Stimulated activated CD8-positive, alpha-beta memory T cell treated with anti-CD3 and anti-CD28 coated beads, Interleukin-12 subunit alpha, Interleukin-12 subunit beta, amount 100 ng/mL, for 4 hours (primary cell): ENCODE data around the gene ECEL1.
"Not testable (repeated sequence)": the region's sequence is repeated elsewhere in the genome, so short reads cannot be mapped to it uniquely, and the experiment has no call there.

ENCODE experiments used
- DNase-seq: peaks from one replicate; pipeline ENCODE4 v3.0.0-alpha.2; 2020; ENCODE audit warnings: low read depth

The ECEL1 gene

DNA sequence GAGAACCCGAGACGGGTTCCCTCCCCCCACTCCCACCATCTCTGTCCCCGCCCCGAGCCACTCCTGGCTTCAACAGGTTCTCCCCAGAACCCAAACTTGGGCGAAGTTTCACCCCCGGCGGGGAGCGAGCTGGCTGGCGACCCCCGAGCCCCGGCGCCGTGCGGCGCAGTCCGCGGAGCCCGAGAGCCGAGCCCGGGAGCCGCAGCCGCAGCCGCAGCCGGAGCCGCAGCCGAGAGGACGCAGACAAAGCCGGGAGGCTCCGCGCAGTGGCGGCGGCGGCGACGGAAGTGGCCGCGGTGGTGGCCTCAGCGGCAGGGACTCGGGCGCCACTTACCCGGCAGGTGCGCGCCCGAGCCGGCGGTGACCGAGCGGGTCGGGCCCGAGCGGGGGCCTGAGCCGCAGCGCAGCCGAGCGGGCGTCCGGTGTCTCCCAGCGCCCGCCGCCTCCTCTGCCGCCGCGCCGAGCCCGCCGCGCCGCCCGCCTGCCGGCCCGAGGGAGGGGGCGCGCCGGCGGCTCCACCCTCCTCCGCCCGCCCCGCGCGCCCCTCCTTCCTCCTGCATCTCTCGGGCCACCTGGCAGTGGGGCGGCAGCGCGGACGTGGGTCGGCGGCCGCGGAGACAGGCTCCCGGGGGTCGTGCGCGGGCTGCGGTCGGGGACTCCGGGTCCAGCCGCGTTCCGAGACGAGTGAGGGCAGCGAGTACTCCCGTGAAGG, at the start of gene ECEL1:
TSS of gene ECEL1 (minus strand) at position 450 of the 712 bp plus-strand sequence. CDS start 1,181 bp downstream, outside the sequence.
- DNase-seq: no peak

- DNase-seq: no peak
Measured at GRCh38 chr2:232537079-232537478, 49.4 kb upstream of the ECEL1 start.

DNA sequence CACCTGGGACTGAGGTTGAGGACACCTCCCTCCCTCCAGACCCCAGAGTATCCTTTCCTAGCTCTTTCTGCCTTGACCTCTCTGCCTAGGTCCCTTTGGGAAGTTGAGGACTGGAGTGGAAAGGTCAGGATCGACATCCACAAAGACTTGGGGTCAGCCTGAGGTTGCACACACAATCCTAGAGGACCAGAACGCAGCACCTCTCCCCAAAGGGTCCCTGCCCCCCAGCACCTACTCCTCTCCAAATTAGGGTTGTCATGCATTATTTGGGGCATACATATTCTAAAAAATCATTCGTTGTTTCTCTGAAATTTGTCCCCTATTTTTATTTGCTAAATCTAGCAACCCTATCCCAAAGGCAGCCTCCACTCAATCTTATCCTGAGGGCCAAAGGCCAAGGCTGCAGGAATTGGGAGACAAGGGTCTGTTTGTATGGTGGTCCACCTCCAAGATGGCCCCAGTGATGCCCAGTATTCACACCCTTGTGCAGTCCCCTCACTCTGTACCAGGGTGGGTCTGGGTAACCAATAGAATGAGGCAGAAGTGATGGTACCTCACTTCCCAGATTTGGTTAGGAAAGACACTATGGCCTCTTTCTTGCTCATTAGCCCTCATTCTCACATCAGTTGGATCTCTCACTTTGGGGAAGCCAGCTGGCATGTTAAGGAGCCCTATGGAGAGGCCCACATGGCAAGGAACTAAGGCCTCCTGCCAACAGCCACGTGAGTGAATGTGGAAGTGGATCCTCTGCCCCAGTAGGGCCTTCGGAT, 48.3 kb upstream of the ECEL1 start:
- DNase-seq: no peak

GRCh38 chr2:232534940-232535651, 47.5 kb upstream of the ECEL1 start:
- DNase-seq: no peak

DNA sequence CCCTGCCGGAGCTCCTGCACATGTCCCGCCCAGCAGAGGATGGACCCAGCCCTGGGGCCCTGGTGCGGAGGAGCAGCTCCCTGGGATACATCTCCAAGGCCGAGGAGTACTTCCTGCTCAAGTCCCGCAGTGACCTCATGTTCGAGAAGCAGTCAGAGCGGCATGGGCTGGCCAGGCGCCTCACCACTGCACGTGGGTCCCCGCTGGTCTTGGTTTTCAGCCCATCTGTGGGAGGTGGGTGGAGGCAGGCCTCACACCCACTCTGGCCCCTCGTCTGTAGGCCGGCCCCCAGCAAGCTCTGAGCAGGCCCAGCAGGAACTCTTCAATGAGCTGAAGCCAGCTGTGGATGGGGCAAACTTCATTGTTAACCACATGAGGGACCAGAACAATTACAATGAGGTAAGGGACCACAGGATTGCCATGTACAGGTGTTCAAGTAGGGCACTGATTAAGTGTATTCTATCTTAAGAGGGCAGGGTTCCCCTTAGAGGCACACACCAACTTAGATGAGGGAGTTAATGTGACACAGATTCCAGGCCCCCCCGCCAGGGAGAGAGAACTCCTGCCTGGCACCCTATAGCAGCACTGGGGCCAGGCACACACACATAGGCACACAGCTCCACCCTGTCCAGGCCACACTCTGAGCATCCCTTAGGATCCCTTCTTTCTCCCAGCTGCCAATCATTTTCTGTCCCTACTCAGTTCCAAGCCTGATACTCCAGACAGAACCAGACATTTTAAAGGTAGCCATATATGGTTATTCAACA, 46.5 kb upstream of the ECEL1 start:
- DNase-seq: no peak

- DNase-seq: not testable (repeated sequence)
Measured at GRCh38 chr2:232532821-232533220, 45.2 kb upstream of the ECEL1 start.

DNA sequence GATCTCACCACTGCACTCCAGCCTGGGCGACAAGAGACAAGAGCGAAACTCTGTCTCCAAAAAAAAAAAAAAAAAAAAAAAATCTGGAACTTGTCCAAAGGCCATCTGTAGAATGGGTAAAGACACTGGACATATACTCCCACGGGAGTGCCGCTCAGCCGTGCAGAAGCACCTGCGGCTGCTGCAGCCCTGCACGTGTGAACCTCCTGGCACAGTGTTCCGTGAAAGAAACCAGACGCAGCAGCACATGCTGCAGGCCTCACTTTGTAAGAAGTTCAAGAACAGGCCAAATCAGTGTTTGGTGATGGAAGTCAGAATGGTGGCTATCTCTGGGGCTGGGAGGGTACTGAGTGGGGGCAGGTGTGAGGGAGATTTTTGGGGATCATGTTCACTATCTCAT, 44.8 kb upstream of the ECEL1 start:
- DNase-seq: no peak

- DNase-seq: no peak
Measured at GRCh38 chr2:232530626-232531260, 43.1 kb upstream of the ECEL1 start.

GRCh38 chr2:232529806-232530547, 42.3 kb upstream of the ECEL1 start:
- DNase-seq: no peak

DNA sequence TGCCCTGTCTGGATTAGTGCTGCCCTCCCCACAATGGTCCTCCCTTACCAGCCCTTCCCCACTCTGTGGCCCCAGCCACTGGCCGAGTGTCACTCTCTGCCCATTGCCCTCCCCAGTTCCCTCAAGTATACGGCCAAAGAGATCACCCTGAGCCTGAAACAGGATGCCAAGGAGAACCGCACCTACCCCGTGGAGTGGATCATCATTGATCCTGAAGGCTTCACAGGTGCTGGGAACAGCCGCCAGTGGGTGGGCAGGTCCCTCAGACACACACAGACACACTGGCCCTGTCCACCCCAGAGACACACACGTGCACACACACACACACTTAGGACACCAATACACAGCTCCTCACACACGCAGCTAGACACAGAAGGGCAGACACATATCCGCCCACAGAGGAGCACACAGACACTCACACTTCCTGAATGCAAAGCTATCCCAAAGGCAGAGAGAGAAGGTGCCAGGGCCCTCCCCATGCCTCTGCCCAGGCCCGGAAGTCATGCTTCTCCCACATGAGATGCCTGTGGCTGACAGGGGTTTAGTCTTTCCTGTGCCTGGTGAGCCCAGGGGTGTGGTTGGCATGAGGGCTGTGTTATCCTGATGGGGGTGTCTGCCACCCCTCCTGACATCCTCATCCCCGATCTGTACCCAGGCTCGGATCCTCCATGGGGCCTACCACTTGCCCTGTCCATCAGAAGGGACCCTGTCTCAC, 41.3 kb upstream of the ECEL1 start:
- DNase-seq: no peak

GRCh38 chr2:232527905-232528470, 40.4 kb upstream of the ECEL1 start:
- DNase-seq: no peak

- DNase-seq: no peak
Measured at GRCh38 chr2:232526372-232526941, 38.8 kb upstream of the ECEL1 start.

DNA sequence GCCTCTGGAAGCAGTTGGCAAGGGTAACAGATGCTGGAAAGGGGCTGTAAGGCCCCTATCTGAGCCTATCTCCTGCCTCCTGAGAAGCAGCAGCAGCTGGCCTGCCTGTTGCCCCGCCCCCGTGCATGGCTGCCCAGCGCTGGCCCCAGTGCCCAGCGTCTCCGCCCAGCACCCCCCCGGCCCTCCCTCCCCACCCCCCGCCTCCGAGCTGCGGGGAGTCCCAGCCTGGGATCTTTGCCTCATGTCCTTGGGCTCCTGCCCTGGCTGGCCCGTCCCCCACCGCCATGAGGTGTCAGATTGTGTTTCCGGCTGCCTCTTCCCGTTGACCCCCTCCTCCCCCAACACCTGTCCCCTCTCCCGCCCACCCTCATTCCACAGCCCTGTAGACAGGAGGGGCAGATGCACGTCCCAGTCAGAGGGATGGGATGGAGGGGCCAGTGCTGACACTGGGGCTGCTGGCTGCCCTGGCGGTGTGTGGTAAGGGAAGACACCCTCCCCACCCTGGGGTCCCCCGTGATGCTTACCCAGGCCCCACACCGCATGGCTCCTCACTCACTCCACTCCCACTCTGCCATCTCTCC, 38.2 kb upstream of the ECEL1 start, which contains the start of gene CHRND:
TSS of gene CHRND (plus strand) at position 370 of the 581 bp plus-strand sequence. CDS start at position 426, 56 bp downstream.
- no peak for DNase-seq

DNA sequence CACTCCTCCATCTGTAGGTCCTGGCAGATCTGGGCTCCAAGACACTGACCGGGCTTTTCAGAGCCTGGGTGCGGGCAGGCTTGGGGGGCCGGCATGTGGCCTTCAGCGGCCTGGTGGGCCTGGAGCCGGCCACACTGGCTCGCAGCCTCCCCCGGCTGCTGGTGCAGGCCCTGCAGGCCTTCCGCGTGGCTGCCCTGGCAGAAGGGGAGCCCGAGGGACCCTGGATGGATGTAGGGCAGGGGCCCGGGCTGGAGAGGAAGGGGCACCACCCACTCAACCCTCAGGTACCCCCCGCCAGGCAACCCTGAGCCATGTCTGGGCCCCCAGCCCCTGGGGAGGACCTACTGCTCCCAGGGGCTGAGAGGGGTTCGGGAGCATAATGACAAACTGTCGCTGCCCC, 37.6 kb upstream of the ECEL1 start:
- no peak for DNase-seq

DNA sequence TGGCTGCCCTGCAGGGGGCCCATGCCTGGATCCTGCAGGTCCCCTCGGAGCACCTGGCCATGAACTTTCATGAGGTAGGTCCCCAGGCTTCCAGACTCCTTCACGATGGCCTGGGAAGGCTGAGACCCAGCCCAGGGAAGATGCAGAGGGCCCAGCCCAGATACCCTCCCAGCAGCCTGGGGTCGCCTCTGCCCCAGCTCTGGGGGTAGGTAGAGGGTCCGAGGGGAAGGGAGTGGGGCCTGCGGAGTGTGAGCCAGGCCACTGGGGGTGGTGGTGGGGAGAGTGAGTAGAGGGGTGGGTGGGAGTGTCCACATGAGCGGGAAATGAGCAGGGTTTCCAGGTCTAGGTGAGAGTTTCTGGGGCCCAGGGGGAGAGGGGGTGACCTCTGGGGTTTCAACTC, 37.1 kb upstream of the ECEL1 start:
- no peak for DNase-seq

- DNase-seq: no peak
Measured at GRCh38 chr2:232523682-232524597, 36.3 kb upstream of the ECEL1 start.

DNA sequence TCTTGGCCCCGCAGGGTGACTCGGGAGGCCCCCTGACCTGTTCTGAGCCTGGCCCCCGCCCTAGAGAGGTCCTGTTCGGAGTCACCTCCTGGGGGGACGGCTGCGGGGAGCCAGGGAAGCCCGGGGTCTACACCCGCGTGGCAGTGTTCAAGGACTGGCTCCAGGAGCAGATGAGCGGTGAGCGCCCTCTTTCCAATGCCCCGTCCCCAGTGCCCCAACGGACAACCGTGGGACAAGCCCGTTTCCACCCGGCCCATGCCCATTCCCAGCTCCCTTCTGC, 35.7 kb upstream of the ECEL1 start:
- DNase-seq: no peak
